Peyer's patch (tissue), 4 donors: ENCODE measurements around the gene CAPN7.

ENCODE experiments used
- CTCF ChIP-seq, 6 experiments: fragments of 450-650 bp in 4 of 6; fragments of 200-600 bp in 2 of 6; sonication (generic) in 1 of 6; IDR thresholded peaks; one replicate each; pipeline ENCODE4 v1.5.1; 2017 to 2019; ENCODE audit warnings: antibody characterized with exemption in 6 of 6, mild to moderate bottlenecking in 3 of 6, moderate library complexity in 1 of 6
- POLR2A ChIP-seq, 2 donors: fragments of 450-650 bp; IDR thresholded peaks; one replicate each; pipeline ENCODE4 v1.5.1; 2017; ENCODE audit warnings: antibody characterized with exemption in 2 of 2, mild to moderate bottlenecking in 2 of 2, moderate library complexity in 2 of 2

- TF ChIP-seq CTCF (IDR thresholded peaks at IDR 0.05) (no peak), POLR2A (IDR thresholded peaks at IDR 0.05) (no peak)
Observed at GRCh38 chr3:15283702-15284101, 77.7 kb downstream of the CAPN7 start.
